Coronary artery (tissue), 2 donors: Measurements from ENCODE around the gene MAGEA11.

ENCODE experiments used
- DNase-seq: peaks from one replicate; pipeline ENCODE4 v3.0.0-alpha.2; 2017; ENCODE audit warnings: low spot score
- H3K27ac ChIP-seq, 2 donors: fragments of 200-600 bp; sonication (generic); one replicate each; pipeline ENCODE4 v1.5.1; 2016 to 2019
- H3K4me3 ChIP-seq: fragments of 200-600 bp; sonication (generic); 2 replicates; pipeline ENCODE4 v1.5.1; 2016; ENCODE audit warnings: mild to moderate bottlenecking, moderate library complexity
- TF ChIP-seq, protein P1 (sequence below): fragments of 200-600 bp; sonication (generic); IDR thresholded peaks from one replicate; pipeline ENCODE4 v1.5.1; 2019; ENCODE audit warnings: antibody characterized with exemption

The MAGEA11 gene

GRCh38 chrX:149712831-149713230 lies 971 bp downstream of the MAGEA11 start:
- Histone ChIP-seq H3K27ac (no peak overlapping the region), H3K4me3 (no peak overlapping the region)
- DNase-seq: no peak
- TF ChIP-seq, protein P1, sequence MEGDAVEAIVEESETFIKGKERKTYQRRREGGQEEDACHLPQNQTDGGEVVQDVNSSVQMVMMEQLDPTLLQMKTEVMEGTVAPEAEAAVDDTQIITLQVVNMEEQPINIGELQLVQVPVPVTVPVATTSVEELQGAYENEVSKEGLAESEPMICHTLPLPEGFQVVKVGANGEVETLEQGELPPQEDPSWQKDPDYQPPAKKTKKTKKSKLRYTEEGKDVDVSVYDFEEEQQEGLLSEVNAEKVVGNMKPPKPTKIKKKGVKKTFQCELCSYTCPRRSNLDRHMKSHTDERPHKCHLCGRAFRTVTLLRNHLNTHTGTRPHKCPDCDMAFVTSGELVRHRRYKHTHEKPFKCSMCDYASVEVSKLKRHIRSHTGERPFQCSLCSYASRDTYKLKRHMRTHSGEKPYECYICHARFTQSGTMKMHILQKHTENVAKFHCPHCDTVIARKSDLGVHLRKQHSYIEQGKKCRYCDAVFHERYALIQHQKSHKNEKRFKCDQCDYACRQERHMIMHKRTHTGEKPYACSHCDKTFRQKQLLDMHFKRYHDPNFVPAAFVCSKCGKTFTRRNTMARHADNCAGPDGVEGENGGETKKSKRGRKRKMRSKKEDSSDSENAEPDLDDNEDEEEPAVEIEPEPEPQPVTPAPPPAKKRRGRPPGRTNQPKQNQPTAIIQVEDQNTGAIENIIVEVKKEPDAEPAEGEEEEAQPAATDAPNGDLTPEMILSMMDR: no peak

DNA sequence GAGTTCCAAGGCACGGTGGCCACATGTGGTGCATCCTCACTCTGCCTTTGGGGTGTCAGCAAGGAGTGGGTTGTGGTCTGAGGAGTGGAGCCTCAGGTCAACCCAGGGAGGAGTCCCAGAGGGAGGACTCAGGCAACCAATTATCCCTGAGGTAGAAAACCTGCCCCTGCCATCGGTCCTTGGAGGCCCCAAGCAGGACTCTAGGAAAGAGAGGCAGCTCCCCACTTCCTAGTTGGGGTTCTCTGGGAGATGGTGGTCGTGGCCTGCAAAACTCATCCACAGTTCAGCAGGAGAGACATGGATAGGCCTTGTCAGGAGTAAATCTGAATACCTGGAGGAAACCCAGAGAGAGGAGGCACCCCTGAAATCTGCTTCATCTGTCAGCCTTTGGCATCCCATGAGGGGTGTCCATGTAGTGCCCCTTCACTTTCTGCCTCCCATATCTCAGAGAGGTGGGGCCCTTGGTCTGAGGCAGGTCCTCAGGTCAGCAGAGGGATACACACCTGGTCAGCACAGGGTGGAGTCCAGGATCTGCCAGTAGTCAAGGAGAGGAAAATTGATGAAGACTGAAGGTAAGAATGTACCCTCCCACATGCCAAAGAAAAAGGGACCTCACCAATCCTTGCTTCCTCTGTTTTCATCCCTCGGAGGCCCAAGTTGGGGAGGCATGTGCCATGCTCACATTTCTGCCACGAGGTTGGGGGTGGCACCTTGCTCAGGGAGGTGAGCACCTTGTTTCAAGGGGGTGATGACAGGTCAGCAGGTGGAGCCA lies 1.6 kb downstream of the MAGEA11 start:
- no peak overlapping the region for H3K27ac ChIP-seq
- DNase-seq: no peak
- TF ChIP-seq, protein P1: no peak
- H3K4me3 ChIP-seq: no peak overlapping the region

DNA sequence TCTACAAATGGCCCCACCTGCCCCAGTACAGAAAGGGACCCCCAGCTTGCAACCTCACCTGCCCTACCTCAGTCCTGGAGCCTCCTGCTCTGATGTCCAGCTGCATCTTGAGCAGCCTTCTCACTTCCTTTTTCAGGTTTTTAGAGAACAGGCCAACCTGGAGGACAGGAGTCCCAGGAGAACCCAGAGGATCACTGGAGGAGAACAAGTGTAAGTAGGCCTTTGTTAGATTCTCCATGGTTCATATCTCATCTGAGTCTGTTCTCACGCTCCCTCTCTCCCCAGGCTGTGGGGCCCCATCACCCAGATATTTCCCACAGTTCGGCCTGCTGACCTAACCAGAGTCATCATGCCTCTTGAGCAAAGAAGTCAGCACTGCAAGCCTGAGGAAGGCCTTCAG lies 3.6 kb downstream of the MAGEA11 start:
- Histone ChIP-seq H3K27ac (no peak overlapping the region), H3K4me3 (no peak overlapping the region)
- TF ChIP-seq, protein P1: no peak
- no peak for DNase-seq

- no peak overlapping the region for H3K27ac ChIP-seq
- no peak for DNase-seq
- H3K4me3 ChIP-seq: no peak overlapping the region
- TF ChIP-seq, protein P1: no peak
These were observed 4.8 kb downstream of the MAGEA11 start for GRCh38 chrX:149716632-149717031.

DNA sequence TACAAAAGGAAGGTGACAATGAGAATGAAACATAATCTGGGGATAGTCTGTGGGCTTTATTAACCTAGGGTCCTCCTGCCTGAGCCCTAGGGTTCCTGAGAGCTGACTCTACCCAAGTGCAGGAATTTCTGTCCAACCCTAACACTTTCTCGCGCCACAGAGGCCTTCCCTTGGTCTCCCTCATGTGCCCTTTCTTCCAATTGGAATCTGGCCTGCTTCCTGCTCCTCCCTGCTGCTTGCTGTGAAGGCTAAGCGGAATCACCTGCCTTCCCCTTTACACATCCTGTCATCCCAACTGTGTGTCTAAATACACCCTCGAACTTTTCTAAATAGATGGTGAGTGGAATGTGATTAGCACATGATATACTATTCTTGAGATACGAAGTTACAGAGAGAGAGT lies 5.9 kb downstream of the MAGEA11 start:
- H3K27ac ChIP-seq: no peak overlapping the region
- H3K4me3 ChIP-seq: no peak overlapping the region
- DNase-seq: no peak
- TF ChIP-seq, protein P1: no peak

DNA sequence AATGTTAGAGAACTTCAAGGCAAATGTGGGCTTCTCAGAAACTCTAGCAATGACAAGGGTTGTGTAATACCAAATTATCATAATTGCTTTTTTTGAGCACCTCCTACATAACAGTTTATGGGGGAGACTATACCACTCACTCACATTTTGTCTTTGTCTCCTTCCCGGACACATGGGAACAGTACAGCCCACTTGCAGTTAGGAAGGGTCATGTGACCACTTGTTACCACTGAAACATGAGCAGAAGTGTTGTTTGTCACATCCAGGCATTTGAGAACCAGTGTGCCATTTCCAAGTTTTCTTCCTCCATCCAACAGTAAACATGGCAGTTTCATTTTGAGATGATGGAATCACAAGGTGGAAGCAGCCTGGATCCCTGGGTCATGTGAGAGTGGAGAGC lies 6.9 kb downstream of the MAGEA11 start:
- H3K4me3 ChIP-seq: no peak overlapping the region

More for the DNA sequence above, 6.9 kb downstream of the MAGEA11 start:
- TF ChIP-seq, protein P1: no peak
- no peak overlapping the region for H3K27ac ChIP-seq
- DNase-seq: no peak
